Hepatocyte (in vitro differentiated cells): ENCODE data around the gene FAM124A. TPM values are rescaled to one million over a fixed set of nuclear protein-coding genes. Genes with fewer than 3 reads are reported as not detected.

Source experiments
- DNase-seq: peaks from one replicate; pipeline ENCODE4 v3.0.0-alpha.2; 2016; ENCODE audit warnings: low spot score
- H2AFZ ChIP-seq: fragments of 200-600 bp; sonication (generic); 2 replicates; pipeline ENCODE4 v1.6.0; 2016; ENCODE audit warnings: antibody characterized with exemption, mild to moderate bottlenecking
- H3K27ac ChIP-seq: fragments of 200-600 bp; sonication (generic); 2 replicates; pipeline ENCODE4 v1.5.1; 2016; ENCODE audit warnings: mild to moderate bottlenecking
- H3K27me3 ChIP-seq: fragments of 200-600 bp; sonication (generic); 2 replicates; pipeline ENCODE4 v1.6.1; 2016
- H3K36me3 ChIP-seq: fragments of 200-600 bp; sonication (generic); replicated peaks from 2 replicates; pipeline ENCODE4 v1.5.1; 2016; ENCODE audit warnings: low read depth; ENCODE audit not compliant: insufficient read depth
- H3K4me1 ChIP-seq: fragments of 200-600 bp; sonication (generic); 2 replicates; pipeline ENCODE4 v1.5.1; 2016; ENCODE audit warnings: mild to moderate bottlenecking, moderate library complexity; ENCODE audit not compliant: insufficient read depth
- H3K4me2 ChIP-seq: fragments of 200-600 bp; sonication (generic); 2 replicates; pipeline ENCODE4 v1.6.0; 2016
- H3K4me3 ChIP-seq: fragments of 200-600 bp; sonication (generic); 2 replicates; pipeline ENCODE4 v1.5.1; 2016; ENCODE audit warnings: mild to moderate bottlenecking
- H3K79me2 ChIP-seq: fragments of 200-600 bp; sonication (generic); 2 replicates; pipeline ENCODE4 v1.6.0; 2017; ENCODE audit warnings: mild to moderate bottlenecking
- H3K9me2 ChIP-seq: fragments of 200-600 bp; sonication (generic); replicated peaks from 2 replicates; pipeline ENCODE4 v1.6.0; 2017; ENCODE audit warnings: mild to moderate bottlenecking; ENCODE audit not compliant: insufficient read depth
- H3K9me3 ChIP-seq: fragments of 200-600 bp; sonication (generic); 2 replicates; pipeline ENCODE4 v1.5.1; 2016; ENCODE audit warnings: low read depth, mild to moderate bottlenecking
- H4K20me1 ChIP-seq: fragments of 200-600 bp; sonication (generic); 2 replicates; pipeline ENCODE4 v1.6.0; 2016; ENCODE audit warnings: mild to moderate bottlenecking; ENCODE audit not compliant: insufficient read depth, poor library complexity, severe bottlenecking
- CTCF ChIP-seq: fragments of 200-600 bp; sonication (generic); IDR thresholded peaks from 2 replicates; pipeline ENCODE4 v1.5.1; 2016; ENCODE audit warnings: antibody characterized with exemption, mild to moderate bottlenecking; ENCODE audit not compliant: poor library complexity
- EZH2 ChIP-seq: fragments of 200-600 bp; sonication (generic); IDR thresholded peaks from 2 replicates; pipeline ENCODE4 v1.6.1; 2016; ENCODE audit warnings: antibody characterized with exemption, mild to moderate bottlenecking, borderline replicate concordance
- EZH2phosphoT487 ChIP-seq: fragments of 200-600 bp; sonication (generic); IDR thresholded peaks from one replicate; pipeline ENCODE4 v1.6.1; 2018; ENCODE audit warnings: antibody characterized with exemption, mild to moderate bottlenecking, low read depth, moderate library complexity; ENCODE audit not compliant: unreplicated experiment, severe bottlenecking
- WGBS: methylation state at CpG from one replicate; pipeline ENCODE4 v1.1.6; 2016; ENCODE audit warnings: low lambda C conversion rate; ENCODE audit errors: missing lambda C conversion rate; 5-methylcytosine and 5-hydroxymethylcytosine counted together
- polyA plus RNA-seq: library from polyadenylated mRNA; unstranded; fragments of >200 nt; fragmentation: Nextera tagmentation; extraction: Ambion mirVana; gene quantifications from 2 replicates; pipeline ENCODE4 v1.2.1, GENCODE V29; 2016
- total RNA-seq: library from RNA; depleted of rRNA; stranded (reverse); fragments of >200 nt; gene quantifications from 2 replicates; pipeline ENCODE4 v1.2.3, GENCODE V29; 2014

The FAM124A gene
- total and polyA plus RNA-seq, 2 experiments from 2014 or later = 0.60 to 1.7 TPM

GRCh38 chr13:51303063-51303552, 80.9 kb downstream of the FAM124A start:
- 55% methylated on average over 2 of the region's 2 CpGs for WGBS
- no peaks in the 10 kb centered on the region for H4K20me1 ChIP-seq

GRCh38 chr13:51303882-51304281, 81.7 kb downstream of the FAM124A start:
- H3K4me3 ChIP-seq = no peak overlapping the region
- no peak overlapping the region for H3K27ac ChIP-seq
- no peaks in the 10 kb centered on the region for H3K27me3 ChIP-seq
- no peaks in the 10 kb centered on the region for H3K4me1 ChIP-seq
- no peak for TF ChIP-seq CTCF
- no peak for TF ChIP-seq EZH2
- TF ChIP-seq EZH2phosphoT487 = no peak
- H2AFZ ChIP-seq = no peak overlapping the region
- no peaks in the 10 kb centered on the region for H3K9me3 ChIP-seq
- no peaks in the 10 kb centered on the region for H3K36me3 ChIP-seq
- DNase-seq = no peak
- H3K4me2 ChIP-seq = no peak overlapping the region
- H3K79me2 ChIP-seq = no peaks in the 10 kb centered on the region
- H4K20me1 ChIP-seq = no peaks in the 10 kb centered on the region
- H3K9me2 ChIP-seq = no peaks in the 10 kb centered on the region

More at GRCh38 chr13:51303063-51303552, 80.9 kb downstream of the FAM124A start:
- TF ChIP-seq EZH2 (no peak), EZH2phosphoT487 (no peak), CTCF (no peak)
- Histone ChIP-seq H3K79me2 (no peaks in the 10 kb centered on the region), H3K4me3 (no peak overlapping the region), H3K9me3 (no peaks in the 10 kb centered on the region), H3K27ac (no peak overlapping the region), H2AFZ (no peak overlapping the region), H3K36me3 (no peaks in the 10 kb centered on the region), H3K4me1 (no peaks in the 10 kb centered on the region), H3K4me2 (no peak overlapping the region), H3K27me3 (no peaks in the 10 kb centered on the region), H3K9me2 (no peaks in the 10 kb centered on the region)
- DNase-seq = no peak

GRCh38 chr13:51305271-51305967, 83.2 kb downstream of the FAM124A start:
- whole genome bisulfite sequencing = 74% methylated on average over 7 of the region's 7 CpGs
- H3K27me3 ChIP-seq = no peaks in the 10 kb centered on the region
- no peak overlapping the region for H3K4me2 ChIP-seq
- H3K79me2 ChIP-seq = no peaks in the 10 kb centered on the region
- H3K4me1 ChIP-seq = no peaks in the 10 kb centered on the region
- H3K9me2 ChIP-seq = no peaks in the 10 kb centered on the region
- no peaks in the 10 kb centered on the region for H3K9me3 ChIP-seq
- H4K20me1 ChIP-seq = no peaks in the 10 kb centered on the region
- H3K36me3 ChIP-seq = no peaks in the 10 kb centered on the region
- no peak overlapping the region for H2AFZ ChIP-seq
- DNase-seq = no peak
- TF ChIP-seq CTCF (no peak), EZH2phosphoT487 (no peak), EZH2 (no peak)
- H3K27ac ChIP-seq = no peak overlapping the region
- no peak overlapping the region for H3K4me3 ChIP-seq
